GM18519 (cell line): ENCODE measurements around the gene TRMU.

Experiments
- ATAC-seq: cut with Tn5 transposase; IDR thresholded peaks from one replicate; pipeline ENCODE4 v1.9.1; 2021; ENCODE audit warnings: mild to moderate bottlenecking, moderate library complexity; ENCODE audit not compliant: unreplicated experiment, low FRiP score

The TRMU gene

GRCh38 chr22:46367707-46368191 is 32.2 kb downstream of the TRMU start:
- no peak for ATAC-seq

- no peak for ATAC-seq
Observed at GRCh38 chr22:46368422-46368821, 32.9 kb downstream of the TRMU start.

- no peak for ATAC-seq
Observed at GRCh38 chr22:46368871-46369715, 33.6 kb downstream of the TRMU start.

DNA sequence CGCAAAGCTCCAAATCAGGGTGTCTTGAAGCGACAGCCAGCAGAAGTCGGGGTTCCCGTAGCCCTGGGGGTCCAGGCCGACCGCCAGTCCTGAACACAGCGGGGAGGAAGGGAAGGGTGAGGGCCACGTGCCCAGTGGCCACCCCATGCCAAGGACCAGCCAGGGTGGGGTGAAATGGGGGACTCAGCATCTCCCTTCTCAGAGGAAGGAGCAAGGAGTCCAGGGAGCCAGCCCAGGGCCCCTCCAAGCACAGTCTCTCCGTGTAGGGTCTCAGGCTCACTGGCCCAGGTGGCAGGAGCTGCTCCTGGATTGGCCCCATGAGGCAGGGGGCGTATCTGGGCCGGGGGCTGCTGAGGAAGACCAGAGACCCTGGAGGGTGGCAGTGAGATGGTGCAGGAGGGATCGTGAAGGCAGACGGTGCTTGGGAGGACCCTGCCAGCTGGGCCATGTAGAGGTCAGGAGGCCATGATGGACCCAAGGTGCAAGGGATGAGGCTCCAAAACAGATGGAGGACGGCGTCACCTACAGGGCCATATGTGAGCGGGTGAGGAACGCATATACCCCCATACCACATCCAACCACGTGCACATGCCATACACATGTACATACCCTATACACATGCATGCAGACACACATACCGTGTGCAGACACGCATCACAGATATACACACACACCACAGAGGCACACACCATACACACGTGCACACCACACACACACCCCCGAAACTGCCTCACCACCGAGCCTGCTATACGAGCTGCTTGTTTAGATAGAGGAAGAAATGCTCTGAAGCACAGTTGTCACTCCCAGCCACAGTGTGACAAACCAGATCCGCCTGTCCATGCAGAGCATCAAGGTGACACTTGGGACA is 34.4 kb downstream of the TRMU start:
- no peak for ATAC-seq

DNA sequence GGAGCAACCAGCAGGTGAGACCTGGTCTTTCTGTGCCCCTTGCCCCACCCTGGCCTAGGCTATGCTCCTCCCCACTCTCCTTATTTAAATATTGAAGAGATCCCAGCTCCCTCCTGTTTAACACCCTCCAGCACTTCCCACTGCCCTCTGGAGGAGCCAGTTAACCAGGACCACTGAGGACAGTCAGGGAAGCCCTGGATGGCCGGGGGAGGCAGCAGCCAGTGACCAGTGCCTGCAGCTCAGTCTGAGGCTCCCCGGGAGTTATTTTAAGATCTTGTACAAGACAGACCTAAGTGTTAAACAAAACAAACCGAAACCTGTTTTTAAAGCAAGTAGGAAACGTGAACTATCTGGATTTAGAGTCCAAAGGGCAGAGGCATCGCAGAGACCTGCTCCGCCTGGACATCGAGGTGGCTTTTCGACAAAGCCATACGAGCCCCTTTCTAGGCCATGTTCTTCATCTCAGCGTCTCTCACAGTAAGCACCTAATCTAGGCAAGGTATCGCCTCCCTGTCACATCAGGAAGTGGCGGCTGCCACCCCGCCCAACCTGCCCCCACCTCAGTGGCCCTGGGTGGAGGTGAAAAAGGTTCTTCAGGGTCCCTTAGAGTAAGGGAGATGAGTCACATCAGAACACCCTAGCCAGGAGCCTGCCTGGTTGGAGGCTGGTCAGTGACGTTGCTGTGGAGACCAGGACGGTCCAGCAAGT is 35.2 kb downstream of the TRMU start:
- ATAC-seq: no peak

DNA sequence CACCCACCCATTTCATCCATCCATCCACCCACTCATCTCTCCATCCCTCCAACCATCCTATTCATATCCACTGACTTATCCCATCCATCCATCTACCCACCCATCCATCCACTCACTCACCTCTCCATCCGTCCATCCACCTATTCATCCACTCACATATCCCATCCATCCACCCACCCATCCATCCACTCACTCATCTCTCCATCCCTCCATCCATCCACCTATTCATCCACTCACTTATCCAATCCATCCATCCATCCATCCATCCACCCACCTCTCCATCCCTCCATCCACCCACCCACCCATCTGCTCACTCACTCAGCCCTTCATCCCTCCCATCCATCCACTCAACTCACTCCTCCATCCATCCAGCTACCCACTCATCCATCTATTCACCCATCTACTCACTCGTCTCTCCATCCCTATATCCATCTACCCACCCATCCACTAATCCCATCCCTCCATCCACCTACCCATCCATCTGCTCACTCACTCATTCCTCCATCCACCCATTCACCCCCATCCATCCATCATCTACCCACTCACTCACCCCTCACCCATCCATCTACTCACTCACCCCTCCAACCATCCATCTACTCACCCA is 36.2 kb downstream of the TRMU start:
- no peak for ATAC-seq

DNA sequence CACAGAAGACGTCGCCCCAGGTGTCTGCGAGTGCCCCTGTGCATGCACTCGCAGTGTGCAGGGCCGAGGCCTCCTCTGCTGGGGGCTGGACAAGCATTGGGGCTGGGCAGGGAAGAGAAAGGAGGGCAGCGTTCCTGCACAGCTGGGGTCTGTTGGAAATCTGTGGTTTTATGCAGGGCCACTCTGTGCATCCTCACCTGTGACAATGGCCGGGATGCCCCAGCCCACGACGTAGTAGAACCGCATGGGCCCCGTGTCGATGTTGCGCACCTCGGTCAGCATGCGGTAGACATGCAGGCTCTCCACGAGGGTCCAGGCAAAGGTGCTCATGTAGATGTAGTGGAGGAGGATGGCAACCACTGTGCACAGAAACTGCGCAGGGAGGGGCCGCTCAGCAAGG is 37.2 kb downstream of the TRMU start:
- no peak for ATAC-seq

GRCh38 chr22:46373159-46373558 is 37.6 kb downstream of the TRMU start:
- ATAC-seq: no peak

DNA sequence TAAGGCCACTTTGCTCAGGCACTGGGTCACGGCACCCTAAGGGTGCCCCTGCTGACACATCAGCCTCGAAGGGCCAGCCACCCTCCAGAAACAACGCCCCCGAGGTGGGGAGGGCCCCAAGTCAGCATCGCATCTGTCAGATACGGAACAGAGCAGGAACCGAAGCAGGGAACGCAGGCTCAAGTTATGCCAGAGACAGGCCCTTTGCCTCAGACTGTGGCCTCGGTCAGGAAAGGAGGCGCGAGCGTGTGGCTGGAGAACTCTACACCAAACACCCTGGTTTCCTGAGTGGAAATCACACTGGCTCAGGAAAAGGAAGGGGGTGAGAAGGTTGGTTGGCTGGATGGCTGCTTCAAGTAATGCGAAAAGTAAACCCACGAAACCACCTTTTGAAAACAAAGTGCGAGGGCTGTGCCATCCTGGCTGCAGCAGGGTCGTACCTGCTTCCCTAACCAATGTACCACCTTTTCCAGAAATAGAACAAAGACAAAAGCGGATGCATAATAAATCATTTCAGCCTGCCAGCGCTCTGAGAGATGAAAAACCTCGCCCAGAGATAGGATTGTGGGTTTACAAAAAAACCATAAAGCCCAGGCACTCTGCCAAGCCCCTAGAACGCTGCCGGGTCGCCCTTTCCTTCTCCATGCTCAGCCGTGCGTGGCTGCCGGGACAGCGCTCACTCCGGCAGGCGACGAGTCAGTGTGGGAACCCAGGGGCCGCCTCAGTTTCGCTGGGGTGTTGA is 38.6 kb downstream of the TRMU start:
- no peak for ATAC-seq

DNA sequence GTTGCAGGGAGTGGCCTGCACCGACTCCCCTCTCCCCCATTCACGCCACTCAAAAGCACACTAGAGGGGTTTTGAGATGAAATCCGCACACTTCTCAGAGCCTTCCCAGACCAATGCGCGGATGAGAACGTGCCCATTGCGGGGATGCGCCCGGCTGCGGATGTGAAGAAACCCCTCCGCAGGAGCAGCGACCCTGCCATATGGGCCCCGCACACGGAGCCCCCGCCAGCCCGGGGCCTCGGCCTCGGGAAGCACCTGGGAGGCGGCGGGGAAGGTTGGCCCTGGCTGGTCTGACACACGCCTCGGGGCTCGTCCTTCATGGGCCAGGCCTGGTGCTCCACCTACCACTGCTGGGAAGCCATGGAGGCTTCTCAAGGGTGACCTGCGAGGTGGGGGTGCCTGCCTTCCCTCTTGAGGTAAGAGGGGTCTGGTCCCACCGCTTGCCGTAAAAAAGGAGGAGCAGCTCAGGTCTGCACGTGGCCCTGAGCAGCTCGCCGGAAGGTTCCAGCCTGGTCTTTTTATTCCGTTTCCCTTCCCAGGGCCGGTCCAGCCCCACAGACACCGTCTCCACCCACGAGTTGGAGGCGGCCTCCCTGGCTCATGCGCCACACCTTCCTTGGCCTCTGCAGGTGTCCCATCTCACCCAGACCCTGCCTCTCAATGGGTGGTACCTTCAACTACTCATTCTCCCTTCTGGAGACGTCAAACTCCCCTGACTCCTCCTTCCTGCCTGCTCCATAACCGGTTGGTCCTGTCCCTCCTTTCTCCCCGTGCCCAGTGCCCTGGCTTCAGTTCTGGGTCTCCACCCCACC is 39.4 kb downstream of the TRMU start:
- ATAC-seq: no peak

- no peak for ATAC-seq
Observed at GRCh38 chr22:46376111-46376510, 40.6 kb downstream of the TRMU start.

- ATAC-seq: no peak
Observed at GRCh38 chr22:46376908-46377524, 41.5 kb downstream of the TRMU start.

GRCh38 chr22:46377525-46378425 is 42.3 kb downstream of the TRMU start:
- ATAC-seq: no peak

- no peak for ATAC-seq
Observed at GRCh38 chr22:46378426-46379065, 43.0 kb downstream of the TRMU start.

DNA sequence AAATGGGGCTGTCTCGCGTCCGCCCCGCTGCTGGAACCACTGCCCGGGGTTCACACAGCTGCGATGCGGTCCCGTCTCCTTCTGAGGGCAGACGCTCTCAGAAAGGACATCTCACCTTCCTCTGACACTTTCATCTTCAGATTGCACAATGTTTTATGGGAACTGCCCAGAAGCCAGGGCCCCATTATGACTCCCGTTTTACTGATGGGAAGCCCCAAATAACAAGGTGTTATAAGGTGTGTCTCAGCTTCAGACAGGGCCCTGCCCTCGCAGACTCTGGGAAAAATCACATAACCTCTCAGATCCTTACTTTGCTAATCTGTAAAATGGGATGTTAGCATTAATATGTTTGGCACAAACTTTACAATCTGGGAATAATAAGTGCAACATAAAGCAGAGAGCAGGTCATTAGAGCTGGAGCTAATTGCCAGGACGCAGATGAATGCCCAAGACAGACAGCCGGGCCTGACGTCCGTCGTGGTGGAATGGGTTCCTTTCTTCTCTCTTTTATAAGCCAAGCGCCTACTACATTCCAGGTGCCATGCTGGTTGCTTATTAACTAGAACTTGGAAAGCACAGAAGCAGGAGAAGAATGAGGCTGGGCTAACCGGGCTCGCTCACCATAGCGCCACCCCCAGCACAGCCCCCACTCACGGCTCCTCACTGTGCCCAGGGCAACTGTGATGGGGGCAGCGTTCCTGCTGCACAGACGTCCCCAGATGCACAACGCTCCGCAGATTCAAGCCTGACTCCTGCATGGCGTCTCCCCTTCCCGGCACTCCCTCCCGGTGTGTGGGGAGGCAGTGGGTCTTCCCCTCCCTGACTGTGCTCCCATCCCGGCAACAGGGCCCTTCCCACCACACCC is 43.8 kb downstream of the TRMU start:
- ATAC-seq: no peak

GRCh38 chr22:46380069-46380468 is 44.6 kb downstream of the TRMU start:
- no peak for ATAC-seq
